PFSK-1 (cell line): ENCODE results near the gene SCYGR4.

Source experiments
- FOXP2 ChIP-seq: optimal IDR thresholded peaks from 2 replicates; pipeline ENCODE3; 2011; ENCODE audit warnings: borderline replicate concordance, control low read depth, inconsistent platforms; ENCODE audit not compliant: insufficient read depth; ENCODE audit errors: extremely low read length, extremely low read depth
- POLR2AphosphoS5 ChIP-seq: IDR thresholded peaks from 2 replicates; pipeline ENCODE4 v1.6.1; 2012; ENCODE audit warnings: low read depth, mild to moderate bottlenecking, control low read depth, low read length, moderate library complexity
- REST ChIP-seq, 2 experiments: IDR thresholded peaks; 2 replicates each; pipeline versions ENCODE4 v1.6.1 to v1.8.0; 2011 to 2012; ENCODE audit warnings: low read depth in 2 of 2, low read length in 2 of 2, control low read depth in 1 of 2, inconsistent platforms in 1 of 2, mild to moderate bottlenecking in 1 of 2, moderate library complexity in 1 of 2; ENCODE audit not compliant: insufficient read depth in 1 of 2
- SIN3A ChIP-seq: IDR thresholded peaks from 2 replicates; pipeline ENCODE4 v1.6.1; 2012; ENCODE audit warnings: mild to moderate bottlenecking, low read length, moderate library complexity, borderline replicate concordance; ENCODE audit not compliant: insufficient read depth
- TAF1 ChIP-seq: IDR thresholded peaks from 2 replicates; pipeline ENCODE4 v1.6.1; 2012; ENCODE audit warnings: low read length, control low read depth, borderline replicate concordance; ENCODE audit not compliant: insufficient read depth

The SCYGR4 gene

DNA sequence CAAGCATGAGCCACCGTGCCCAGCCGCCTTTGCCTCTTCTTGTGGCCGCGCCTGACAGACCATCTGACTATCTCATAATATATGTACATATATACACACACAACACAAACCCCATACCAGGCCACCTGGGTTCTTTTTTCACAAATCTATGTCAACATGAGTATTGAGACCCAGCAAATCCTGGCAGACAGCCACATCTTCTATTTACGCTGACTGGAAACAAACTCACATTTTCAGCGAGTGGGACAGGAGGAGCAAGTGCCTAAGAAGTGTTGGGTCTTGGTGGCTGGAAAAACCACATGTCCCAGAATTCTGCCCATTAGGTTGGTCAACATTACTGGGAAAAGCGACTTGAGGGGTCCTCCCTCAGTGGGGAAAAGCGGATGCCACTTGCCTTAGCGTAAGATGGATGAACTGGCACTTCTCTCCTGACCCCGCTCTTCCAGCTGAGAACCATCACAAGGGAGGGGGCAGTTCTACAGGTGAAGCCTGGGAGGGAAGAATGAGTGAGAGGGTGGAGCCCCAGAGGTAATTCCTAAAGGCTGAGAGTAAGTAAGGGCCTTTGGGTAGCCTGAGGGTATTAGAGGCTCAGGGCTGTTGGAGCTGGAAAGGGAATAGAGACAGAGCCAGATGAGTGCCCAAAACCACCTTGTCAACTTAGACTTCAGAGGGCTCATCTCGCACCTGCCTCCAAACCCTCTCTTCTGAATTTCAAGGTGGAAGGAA is 4.6 kb upstream of the SCYGR4 start:
- TF ChIP-seq POLR2AphosphoS5 = no peak
- TF ChIP-seq TAF1 = no peak
- TF ChIP-seq REST (IDR thresholded peaks at IDR 0.05; ENCODE audit: insufficient read depth in 1 of 2, low read depth in 2 of 2, low read length in 2 of 2) = no peak
- no peak for TF ChIP-seq FOXP2
- no peak for TF ChIP-seq SIN3A

- TF ChIP-seq SIN3A (no peak), TAF1 (no peak), POLR2AphosphoS5 (no peak), FOXP2 (no peak), REST (IDR thresholded peaks at IDR 0.05; ENCODE audit: insufficient read depth in 1 of 2, low read depth in 2 of 2, low read length in 2 of 2) (no peak)
Observed at GRCh38 chr2:227613272-227613660, 4.0 kb upstream of the SCYGR4 start.

- TF ChIP-seq POLR2AphosphoS5 (no peak), FOXP2 (no peak), TAF1 (no peak), REST (IDR thresholded peaks at IDR 0.05; ENCODE audit: insufficient read depth in 1 of 2, low read depth in 2 of 2, low read length in 2 of 2) (no peak), SIN3A (no peak)
Observed at GRCh38 chr2:227614246-227614645, 3.1 kb upstream of the SCYGR4 start.

GRCh38 chr2:227614740-227615139 is 2.6 kb upstream of the SCYGR4 start, which contains the start of gene SCYGR3:
Gene SCYGR3, minus strand, starts transcription at chr2:227614840. Its CDS starts 0 bp downstream, at chr2:227614840.
- no peak for TF ChIP-seq TAF1
- TF ChIP-seq SIN3A = no peak
- no peak for TF ChIP-seq REST (IDR thresholded peaks at IDR 0.05; ENCODE audit: insufficient read depth in 1 of 2, low read depth in 2 of 2, low read length in 2 of 2)
- TF ChIP-seq FOXP2 = no peak
- TF ChIP-seq POLR2AphosphoS5 = no peak
